Measurements from ENCODE around the gene RNF181. TPM values are rescaled to one million over a fixed set of nuclear protein-coding genes. Genes with fewer than 3 reads are reported as not detected.
"Not testable (repeated sequence)": the region's sequence is repeated elsewhere in the genome, so short reads cannot be mapped to it uniquely, and the experiment has no call there.

The RNF181 gene
- total RNA-seq, 1 donor from 2014 or later, result 67.9 TPM

DNA sequence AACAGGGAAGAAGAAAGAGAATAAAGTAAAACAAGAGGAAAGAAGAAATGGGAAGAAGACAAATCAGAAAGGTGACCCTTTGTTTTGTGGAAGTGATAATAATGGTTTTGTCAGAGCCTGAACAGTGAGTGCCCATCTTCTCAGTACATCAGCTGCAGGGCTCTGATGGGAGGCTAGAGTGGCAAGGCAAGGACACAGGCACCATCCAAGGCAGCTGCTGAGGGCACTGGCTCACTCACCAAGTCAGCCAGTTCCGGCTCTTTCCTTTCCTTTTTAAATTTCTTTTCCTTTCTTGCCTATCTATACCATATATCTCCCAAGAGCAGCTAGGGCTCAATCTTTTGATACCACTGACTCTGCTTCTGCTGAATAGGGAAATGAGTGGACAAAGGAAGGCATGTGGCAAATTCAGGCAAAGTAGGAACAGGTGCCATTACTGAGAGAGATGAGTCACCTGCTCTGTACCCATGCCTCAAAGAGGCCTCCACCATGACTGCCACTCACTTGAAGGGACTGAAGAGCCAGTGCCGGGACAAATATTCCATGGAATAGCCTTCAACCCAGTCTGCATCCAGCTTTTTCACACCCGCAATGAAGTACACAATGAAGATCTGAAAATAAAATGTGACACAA, 40.4 kb upstream of the RNF181 start:
- Mint-ChIP-seq H3K36me3 (ENCODE audit: low read depth) (peaks cover 4% of the 10 kb centered on the region), H3K4me3 (peak overlapping the region; percentile 27), H3K9me3 (no peaks in the 10 kb centered on the region), H3K27ac (ENCODE audit: unreplicated experiment) (no peak overlapping the region), H3K27me3 (ENCODE audit: low read depth) (no peaks in the 10 kb centered on the region), H3K4me1 (peaks cover 10% of the 10 kb centered on the region)
- TF ChIP-seq, protein P1, sequence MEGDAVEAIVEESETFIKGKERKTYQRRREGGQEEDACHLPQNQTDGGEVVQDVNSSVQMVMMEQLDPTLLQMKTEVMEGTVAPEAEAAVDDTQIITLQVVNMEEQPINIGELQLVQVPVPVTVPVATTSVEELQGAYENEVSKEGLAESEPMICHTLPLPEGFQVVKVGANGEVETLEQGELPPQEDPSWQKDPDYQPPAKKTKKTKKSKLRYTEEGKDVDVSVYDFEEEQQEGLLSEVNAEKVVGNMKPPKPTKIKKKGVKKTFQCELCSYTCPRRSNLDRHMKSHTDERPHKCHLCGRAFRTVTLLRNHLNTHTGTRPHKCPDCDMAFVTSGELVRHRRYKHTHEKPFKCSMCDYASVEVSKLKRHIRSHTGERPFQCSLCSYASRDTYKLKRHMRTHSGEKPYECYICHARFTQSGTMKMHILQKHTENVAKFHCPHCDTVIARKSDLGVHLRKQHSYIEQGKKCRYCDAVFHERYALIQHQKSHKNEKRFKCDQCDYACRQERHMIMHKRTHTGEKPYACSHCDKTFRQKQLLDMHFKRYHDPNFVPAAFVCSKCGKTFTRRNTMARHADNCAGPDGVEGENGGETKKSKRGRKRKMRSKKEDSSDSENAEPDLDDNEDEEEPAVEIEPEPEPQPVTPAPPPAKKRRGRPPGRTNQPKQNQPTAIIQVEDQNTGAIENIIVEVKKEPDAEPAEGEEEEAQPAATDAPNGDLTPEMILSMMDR (conservative IDR thresholded peaks at IDR 0.05), result no peak
- DNase-seq (ENCODE audit: low read depth, low spot score), result no peak

DNA sequence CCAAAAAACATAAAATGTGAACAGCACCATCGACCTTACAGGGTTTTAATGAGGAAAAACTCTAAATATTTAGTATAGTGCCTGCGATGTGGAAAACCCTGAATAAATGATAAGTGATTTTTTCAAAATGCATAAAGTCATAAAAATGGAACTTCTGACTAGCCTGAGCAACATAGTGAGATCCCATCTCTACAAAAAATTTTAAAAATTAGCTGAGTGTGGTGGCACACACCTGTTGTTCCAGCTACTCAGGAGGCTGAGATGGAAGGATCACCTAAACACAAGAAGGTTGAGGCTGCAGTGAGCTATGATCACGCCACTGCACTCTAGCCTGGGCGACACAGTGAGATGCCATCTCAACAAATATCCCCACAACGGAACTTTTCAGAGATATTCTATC, 38.4 kb upstream of the RNF181 start:
- no peaks in the 10 kb centered on the region for H3K9me3 Mint-ChIP-seq
- peaks cover 22% of the 10 kb centered on the region for H3K4me1 Mint-ChIP-seq
- DNase-seq (ENCODE audit: low read depth, low spot score), result no peak
- H3K27me3 Mint-ChIP-seq (ENCODE audit: low read depth), result no peaks in the 10 kb centered on the region
- TF ChIP-seq, protein P1 (conservative IDR thresholded peaks at IDR 0.05), result no peak
- no peak overlapping the region for H3K4me3 Mint-ChIP-seq
- H3K36me3 Mint-ChIP-seq (ENCODE audit: low read depth), result peaks cover 1% of the 10 kb centered on the region
- H3K27ac Mint-ChIP-seq (ENCODE audit: unreplicated experiment), result no peak overlapping the region

DNA sequence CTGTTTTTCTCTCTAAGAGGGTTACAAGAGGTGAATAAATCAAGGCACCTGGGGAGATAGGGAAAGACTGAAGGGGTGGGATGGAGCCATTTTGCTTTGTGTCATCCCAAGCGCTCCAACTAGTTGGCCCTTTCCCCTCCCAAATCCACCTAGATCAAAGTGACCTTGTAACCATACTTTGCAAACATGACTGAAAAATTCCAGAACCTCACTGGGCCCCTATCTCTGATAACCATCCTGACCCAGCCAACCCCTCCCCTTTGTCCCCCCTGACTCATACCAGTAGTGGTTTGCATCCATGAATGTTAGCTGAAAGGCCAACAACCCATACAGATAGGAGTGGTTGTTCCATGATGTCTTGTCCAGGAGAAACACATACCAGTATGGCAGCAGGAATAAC, 37.4 kb upstream of the RNF181 start:
- no peaks in the 10 kb centered on the region for H3K36me3 Mint-ChIP-seq (ENCODE audit: low read depth)
- H3K4me1 Mint-ChIP-seq, result peaks cover 20% of the 10 kb centered on the region
- no peak overlapping the region for H3K27ac Mint-ChIP-seq (ENCODE audit: unreplicated experiment)
- H3K9me3 Mint-ChIP-seq, result no peaks in the 10 kb centered on the region
- H3K27me3 Mint-ChIP-seq (ENCODE audit: low read depth), result no peaks in the 10 kb centered on the region
- H3K4me3 Mint-ChIP-seq, result no peak overlapping the region
- no peak for DNase-seq (ENCODE audit: low read depth, low spot score)
- TF ChIP-seq, protein P1 (conservative IDR thresholded peaks at IDR 0.05), result no peak

DNA sequence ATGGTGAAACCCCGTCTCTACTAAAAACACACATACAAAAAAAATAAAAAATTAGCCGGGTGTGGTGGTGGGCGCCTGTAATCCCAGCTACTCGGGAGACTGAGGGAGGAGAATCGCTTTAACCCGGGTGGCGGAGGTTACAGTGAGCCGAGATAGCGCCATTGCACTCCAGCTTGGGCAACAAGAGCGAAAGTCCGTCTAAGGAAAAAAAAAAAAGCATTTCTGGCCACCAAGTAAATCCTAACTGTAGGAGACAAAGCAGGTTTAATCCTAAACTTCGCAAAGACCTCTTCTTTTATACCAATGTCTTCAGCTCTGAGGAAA, 35.2 kb upstream of the RNF181 start:
- Mint-ChIP-seq H3K4me1 (peaks cover 20% of the 10 kb centered on the region), H3K4me3 (peak overlapping the region; percentile 98), H3K27ac (ENCODE audit: unreplicated experiment) (peak overlapping the region; percentile 88)
- H3K27me3 Mint-ChIP-seq (ENCODE audit: low read depth); DNase-seq (ENCODE audit: low read depth, low spot score); H3K9me3 Mint-ChIP-seq; H3K36me3 Mint-ChIP-seq (ENCODE audit: low read depth): not testable (repeated sequence)

DNA sequence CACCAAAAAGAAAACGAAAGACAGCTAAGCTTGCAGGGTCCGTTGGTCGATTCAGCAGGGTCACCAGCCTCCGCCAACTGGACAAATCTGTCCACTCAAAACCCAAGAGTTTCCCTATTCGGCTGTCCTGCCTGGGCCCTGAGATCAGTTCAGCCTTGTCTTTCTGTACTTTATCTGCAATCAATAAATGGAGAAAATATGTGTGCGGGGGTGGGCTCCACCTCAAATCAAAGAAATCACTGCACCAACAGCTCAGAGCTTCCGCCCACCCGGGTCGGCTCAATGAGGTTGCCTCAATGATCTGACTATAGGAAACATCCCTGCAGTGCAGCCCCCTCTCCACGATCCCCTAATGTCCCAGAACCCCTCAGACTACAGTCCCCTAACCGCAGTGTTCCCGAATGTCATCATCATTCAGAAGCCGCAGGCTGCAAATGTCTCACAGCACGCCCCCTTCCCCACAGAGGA, 34.7 kb upstream of the RNF181 start:
- peak overlapping the region; percentile 88 for H3K27ac Mint-ChIP-seq (ENCODE audit: unreplicated experiment)
- no peak for DNase-seq (ENCODE audit: low read depth, low spot score)
- TF ChIP-seq, protein P1 (conservative IDR thresholded peaks at IDR 0.05), result no peak
- H3K36me3 Mint-ChIP-seq (ENCODE audit: low read depth), result no peaks in the 10 kb centered on the region
- peak overlapping the region; percentile 98 for H3K4me3 Mint-ChIP-seq
- peaks cover 20% of the 10 kb centered on the region for H3K4me1 Mint-ChIP-seq
- no peaks in the 10 kb centered on the region for H3K27me3 Mint-ChIP-seq (ENCODE audit: low read depth)
- no peaks in the 10 kb centered on the region for H3K9me3 Mint-ChIP-seq

DNA sequence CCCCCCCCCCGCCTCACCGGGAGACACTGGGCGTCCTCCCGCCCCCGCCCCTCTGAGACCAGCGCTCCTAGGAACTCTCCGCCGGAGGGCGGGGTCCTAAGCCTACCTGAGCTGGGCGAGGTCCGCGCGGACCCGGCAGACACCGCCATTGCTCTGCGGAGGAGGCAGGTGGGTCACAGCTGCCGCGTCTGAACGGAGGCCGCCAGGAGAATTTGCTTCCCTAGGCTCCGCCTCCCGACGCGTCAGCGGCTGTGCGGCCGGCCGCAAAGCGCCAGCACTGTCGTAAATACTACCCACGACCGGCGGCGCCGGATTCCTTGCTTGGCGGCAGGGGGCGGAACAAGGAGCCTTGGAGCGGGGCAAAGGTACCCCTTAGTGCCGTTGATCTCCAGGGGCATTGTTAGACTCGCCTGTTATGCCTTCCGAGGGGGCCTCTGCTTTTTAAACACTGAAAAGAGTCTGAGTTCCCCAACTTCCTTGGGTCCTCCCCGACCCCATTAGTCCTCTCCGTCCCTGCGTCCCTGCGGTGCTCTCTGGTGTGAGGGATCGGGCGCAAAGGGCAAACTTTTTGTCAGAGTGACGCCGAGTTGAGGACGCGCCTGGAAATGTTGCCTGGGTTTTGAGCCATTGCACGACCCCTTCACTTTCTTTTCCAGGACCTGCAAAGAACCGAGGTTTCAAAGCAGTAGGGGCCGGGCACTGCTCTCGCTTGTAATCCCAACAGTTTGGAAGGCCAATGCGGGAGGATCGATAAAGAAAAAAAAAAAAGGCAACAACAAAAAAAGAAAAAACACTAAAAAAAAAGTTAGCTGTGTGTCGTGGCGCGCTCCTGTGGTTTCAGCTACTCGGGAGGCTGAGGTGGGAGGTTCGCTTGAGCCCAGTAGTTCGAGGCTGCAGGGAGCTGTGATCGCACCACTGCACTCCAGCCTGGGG, 34.0 kb upstream of the RNF181 start, which contains the start of gene GGCX:
TSS of gene GGCX (minus strand) at position 214 of the 933 bp plus-strand sequence. CDS start at position 149, 65 bp downstream.
- no peaks in the 10 kb centered on the region for H3K27me3 Mint-ChIP-seq (ENCODE audit: low read depth)
- peaks cover 20% of the 10 kb centered on the region for H3K4me1 Mint-ChIP-seq
- H3K9me3 Mint-ChIP-seq, result no peaks in the 10 kb centered on the region
- peak; percentile 88 for DNase-seq (ENCODE audit: low read depth, low spot score)
- H3K27ac Mint-ChIP-seq (ENCODE audit: unreplicated experiment), result peak within 1 kb of the TSS; percentile 100
- no peaks in the 10 kb centered on the region for H3K36me3 Mint-ChIP-seq (ENCODE audit: low read depth)
- peak within 1 kb of the TSS; percentile 98 for H3K4me3 Mint-ChIP-seq
- TF ChIP-seq, protein P1 (conservative IDR thresholded peaks at IDR 0.05), result no peak
